ENCODE data around the gene PAH. TPM values are rescaled to one million over a fixed set of nuclear protein-coding genes. Genes with fewer than 3 reads are reported as not detected.

PAH gene
- total and polyA plus RNA-seq, 2 donors (not counting 3 experiments of a cell fraction or from before 2014, with no cell fraction given), result not detected

- DNase-seq (ENCODE audit: low read depth, low spot score) (no peak), FAIRE-seq (no peak)
- H3K4me1 ChIP-seq (ENCODE audit: control insufficient read depth, extremely low read depth, insufficient read depth, low read length), result peaks cover 4% of the 10 kb centered on the region
- H3K79me2 ChIP-seq (ENCODE audit: control insufficient read depth, insufficient read depth, low read length), result no peaks in the 10 kb centered on the region
- no peaks in the 10 kb centered on the region for H3K9me1 ChIP-seq (replicated peaks; ENCODE audit: control insufficient read depth, extremely low read depth, insufficient read depth, low read length)
- ChIA-PET CTCF (interaction anchor here (3.2 kb wide), 1 partner anchor 12 kb away, joined by 15 read pairs; no protein-coding TSS in a partner anchor), POLR2A (no interaction called here)
- H4K20me1 ChIP-seq (replicated peaks; ENCODE audit: control insufficient read depth, extremely low read depth, insufficient read depth, low read length), result no peaks in the 10 kb centered on the region
- H3K9me3 ChIP-seq (replicated peaks; ENCODE audit: control insufficient read depth, insufficient read depth, low read length), result no peaks in the 10 kb centered on the region
- no peak overlapping the region for H3K27ac ChIP-seq (ENCODE audit: insufficient read depth, low read depth, low read length)
- H3K4me2 ChIP-seq (ENCODE audit: insufficient read depth, low read length), result no peak overlapping the region
- dilution Hi-C loops (cut with MboI; ENCODE audit: extremely low pct_ligation_motif_present, low sequenced_read_pairs), result no loop called here
- no peaks in the 10 kb centered on the region for H3K36me3 ChIP-seq (ENCODE audit: control insufficient read depth in 2 of 2, extremely low read depth in 1 of 2, insufficient read depth in 2 of 2, low read length in 2 of 2)
- no peak overlapping the region for H2AFZ ChIP-seq (ENCODE audit: low read depth, low read length)
- H3K27me3 ChIP-seq (ENCODE audit: control insufficient read depth in 2 of 2, insufficient read depth in 2 of 2, low read length in 2 of 2), result peaks cover 50 to 75% of the 10 kb centered on the region in 2 experiments
- TF ChIP-seq EZH2 (IDR thresholded peaks at IDR 0.05; ENCODE audit: borderline replicate concordance, low read depth, low read length, severe bottlenecking) (no peak), CTCF (IDR thresholded peaks at IDR 0.05; ENCODE audit: extremely low read depth in 1 of 2, insufficient read depth in 1 of 2, low read depth in 1 of 2, low read length in 2 of 2) (no peak), POLR2A (IDR thresholded peaks at IDR 0.05; ENCODE audit: low read depth, low read length) (no peak), GATA2 (IDR thresholded peaks at IDR 0.05; ENCODE audit: insufficient read depth, insufficient read length, low read depth, low read length) (no peak), MAX (IDR thresholded peaks at IDR 0.05; ENCODE audit: insufficient read depth, insufficient read length) (no peak), MYC (IDR thresholded peaks at IDR 0.05; ENCODE audit: low read depth, low read length) (no peak), POLR2AphosphoS5 (IDR thresholded peaks at IDR 0.05; ENCODE audit: insufficient read depth, low read depth, low read length) (no peak)
- H3K9ac ChIP-seq (replicated peaks; ENCODE audit: extremely low read depth, insufficient read depth, low read length), result no peak overlapping the region
- no peak overlapping the region for H3K4me3 ChIP-seq (replicated peaks in 1 of 3; ENCODE audit: insufficient read depth in 1 of 3, low read depth in 1 of 3, low read length in 3 of 3)
- no TSS peak for BruUV-seq (replicated peaks)
- intact Hi-C loops (cut with micrococcal nuclease), result no loop called here
Measured at GRCh38 chr12:102960766-102961465, 43.9 kb upstream of the PAH start.

Measured in endothelial cell of umbilical vein (primary cell).